KOPT-K1 (cell line): ENCODE data around the gene CEP41.
A peak's percentile ranks its signal among the peaks of the same experiment; 100 is the strongest.

Experiments
- H3K27ac ChIP-seq: fragments of 200-600 bp; sonication (generic); 2 replicates; pipeline ENCODE4 v1.5.1; 2016; ENCODE audit warnings: antibody characterized with exemption, mild to moderate bottlenecking, low read depth, low read length; ENCODE audit not compliant: poor library complexity, severe bottlenecking
- H3K36me3 ChIP-seq: fragments of 200-600 bp; sonication (generic); 2 replicates; pipeline ENCODE4 v1.5.1; 2017; ENCODE audit warnings: antibody characterized with exemption, mild to moderate bottlenecking, low read length, moderate library complexity; ENCODE audit not compliant: insufficient read depth
- H3K9me3 ChIP-seq: fragments of 200-600 bp; sonication (generic); 2 replicates; pipeline ENCODE4 v1.5.1; 2017; ENCODE audit warnings: antibody characterized with exemption, low read length, mild to moderate bottlenecking; ENCODE audit not compliant: insufficient read depth, poor library complexity, severe bottlenecking

Gene CEP41

GRCh38 chr7:130440527-130441365, at the start of gene CEP41:
Gene CEP41 (minus strand): TSS chr7:130441016. CDS start chr7:130440966, 50 bp downstream.
- peak within 1 kb of the TSS; percentile 98 for H3K27ac ChIP-seq
- H3K9me3 ChIP-seq: no peaks in the 10 kb centered on the region
- H3K36me3 ChIP-seq: no peaks in the 10 kb centered on the region; the same call in 1 of the 2 replicates

- peaks cover 36% of the 10 kb centered on the region for H3K9me3 ChIP-seq
- no peaks in the 10 kb centered on the region for H3K36me3 ChIP-seq
- no peak overlapping the region for H3K27ac ChIP-seq
Observed at GRCh38 chr7:130490311-130490791, 49.5 kb upstream of the CEP41 start.

- Histone ChIP-seq H3K9me3 (peaks cover 36% of the 10 kb centered on the region), H3K36me3 (no peaks in the 10 kb centered on the region), H3K27ac (no peak overlapping the region)
Observed at GRCh38 chr7:130489140-130489983, 48.5 kb upstream of the CEP41 start.

GRCh38 chr7:130488392-130489139, 47.8 kb upstream of the CEP41 start:
- Histone ChIP-seq H3K27ac (no peak overlapping the region), H3K9me3 (peaks cover 33% of the 10 kb centered on the region)

GRCh38 chr7:130486954-130487436, 46.2 kb upstream of the CEP41 start:
- Histone ChIP-seq H3K9me3 (peaks cover 17% of the 10 kb centered on the region), H3K36me3 (no peaks in the 10 kb centered on the region), H3K27ac (no peak overlapping the region)

More at GRCh38 chr7:130488392-130489139, 47.8 kb upstream of the CEP41 start:
- no peaks in the 10 kb centered on the region for H3K36me3 ChIP-seq

- Histone ChIP-seq H3K27ac (no peak overlapping the region), H3K9me3 (peaks cover 10% of the 10 kb centered on the region), H3K36me3 (no peaks in the 10 kb centered on the region)
Observed at GRCh38 chr7:130486114-130486953, 45.5 kb upstream of the CEP41 start.

- Histone ChIP-seq H3K27ac (no peak overlapping the region), H3K9me3 (peaks cover 4% of the 10 kb centered on the region), H3K36me3 (no peaks in the 10 kb centered on the region)
Observed at GRCh38 chr7:130485734-130486113, 44.9 kb upstream of the CEP41 start.

- Histone ChIP-seq H3K27ac (no peak overlapping the region), H3K9me3 (peaks cover under 1% of the 10 kb centered on the region), H3K36me3 (no peaks in the 10 kb centered on the region)
Observed at GRCh38 chr7:130483031-130483430, 42.2 kb upstream of the CEP41 start.

- Histone ChIP-seq H3K9me3 (peaks cover 5% of the 10 kb centered on the region), H3K36me3 (no peaks in the 10 kb centered on the region), H3K27ac (no peak overlapping the region)
Observed at GRCh38 chr7:130481898-130482297, 41.1 kb upstream of the CEP41 start.

GRCh38 chr7:130479716-130480400, 39.0 kb upstream of the CEP41 start:
- Histone ChIP-seq H3K9me3 (peaks cover 5% of the 10 kb centered on the region), H3K27ac (no peak overlapping the region), H3K36me3 (no peaks in the 10 kb centered on the region)

- Histone ChIP-seq H3K36me3 (no peaks in the 10 kb centered on the region), H3K27ac (no peak overlapping the region), H3K9me3 (peaks cover 5% of the 10 kb centered on the region)
Observed at GRCh38 chr7:130478991-130479390, 38.2 kb upstream of the CEP41 start.

- Histone ChIP-seq H3K27ac (no peak overlapping the region), H3K9me3 (peaks cover 5% of the 10 kb centered on the region), H3K36me3 (no peaks in the 10 kb centered on the region)
Observed at GRCh38 chr7:130476297-130477150, 35.7 kb upstream of the CEP41 start.

GRCh38 chr7:130475776-130476175, 35.0 kb upstream of the CEP41 start:
- Histone ChIP-seq H3K36me3 (no peaks in the 10 kb centered on the region), H3K9me3 (peaks cover 5% of the 10 kb centered on the region), H3K27ac (no peak overlapping the region)
